ENCODE data around the gene ADGRA1.

GRCh38 chr10:133170092-133170491, 82.4 kb downstream of the ADGRA1 start:
- TF ChIP-seq POLR2A (IDR thresholded peaks at IDR 0.05) (no peak), POLR2AphosphoS5 (IDR thresholded peaks at IDR 0.05) (no peak), CTCF (IDR thresholded peaks at IDR 0.05) (no peak), EP300 (IDR thresholded peaks at IDR 0.05) (no peak)

Measured in sigmoid colon (tissue), 4 donors.